ENCODE results near the gene WDR45B.

Gene WDR45B

DNA sequence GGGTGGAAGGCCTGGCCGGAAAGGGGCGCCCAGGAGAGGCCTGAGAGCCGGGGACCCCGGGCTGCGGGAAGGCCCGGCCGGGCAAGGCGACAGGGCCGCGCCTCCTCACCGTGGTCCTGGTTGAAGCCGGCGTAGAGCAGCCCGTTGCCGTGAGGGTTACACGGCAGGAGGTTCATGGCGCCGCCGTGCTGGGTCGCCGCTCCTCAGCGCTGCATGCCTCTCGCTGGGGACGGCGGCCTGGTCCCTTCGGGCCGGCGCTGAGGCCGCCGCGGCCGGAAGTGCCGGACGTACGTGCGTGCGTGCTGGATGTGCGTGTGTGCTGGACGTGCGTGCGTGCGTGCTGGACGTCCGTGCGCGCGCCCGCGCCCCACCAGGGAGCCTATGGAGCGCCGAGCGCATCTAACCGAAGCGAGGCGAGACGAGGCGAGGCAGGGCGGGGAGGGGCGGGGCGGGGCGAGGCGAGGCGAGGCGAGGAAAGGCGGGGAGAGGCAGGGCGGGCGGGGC, at the start of gene WDR45B:
Gene WDR45B (minus strand): TSS at position 280 of the 504 bp plus-strand sequence. CDS start 104 bp downstream, at position 176.
- peak; percentile 72 for DNase-seq

DNA sequence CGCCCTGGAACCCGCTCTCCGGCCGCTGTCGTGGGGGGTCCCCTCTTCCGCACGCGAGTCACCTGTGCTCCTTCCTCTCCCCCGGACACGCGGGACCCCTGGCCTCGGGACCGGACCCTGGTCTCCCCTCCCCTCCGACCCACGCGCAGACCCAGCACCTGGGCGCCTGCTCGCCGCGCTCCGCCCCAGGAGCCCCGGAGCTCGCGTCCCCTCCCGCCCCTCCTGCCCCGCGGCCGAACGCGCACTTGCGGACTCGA, 49.5 kb upstream of the WDR45B start:
- no peak for DNase-seq

DNA sequence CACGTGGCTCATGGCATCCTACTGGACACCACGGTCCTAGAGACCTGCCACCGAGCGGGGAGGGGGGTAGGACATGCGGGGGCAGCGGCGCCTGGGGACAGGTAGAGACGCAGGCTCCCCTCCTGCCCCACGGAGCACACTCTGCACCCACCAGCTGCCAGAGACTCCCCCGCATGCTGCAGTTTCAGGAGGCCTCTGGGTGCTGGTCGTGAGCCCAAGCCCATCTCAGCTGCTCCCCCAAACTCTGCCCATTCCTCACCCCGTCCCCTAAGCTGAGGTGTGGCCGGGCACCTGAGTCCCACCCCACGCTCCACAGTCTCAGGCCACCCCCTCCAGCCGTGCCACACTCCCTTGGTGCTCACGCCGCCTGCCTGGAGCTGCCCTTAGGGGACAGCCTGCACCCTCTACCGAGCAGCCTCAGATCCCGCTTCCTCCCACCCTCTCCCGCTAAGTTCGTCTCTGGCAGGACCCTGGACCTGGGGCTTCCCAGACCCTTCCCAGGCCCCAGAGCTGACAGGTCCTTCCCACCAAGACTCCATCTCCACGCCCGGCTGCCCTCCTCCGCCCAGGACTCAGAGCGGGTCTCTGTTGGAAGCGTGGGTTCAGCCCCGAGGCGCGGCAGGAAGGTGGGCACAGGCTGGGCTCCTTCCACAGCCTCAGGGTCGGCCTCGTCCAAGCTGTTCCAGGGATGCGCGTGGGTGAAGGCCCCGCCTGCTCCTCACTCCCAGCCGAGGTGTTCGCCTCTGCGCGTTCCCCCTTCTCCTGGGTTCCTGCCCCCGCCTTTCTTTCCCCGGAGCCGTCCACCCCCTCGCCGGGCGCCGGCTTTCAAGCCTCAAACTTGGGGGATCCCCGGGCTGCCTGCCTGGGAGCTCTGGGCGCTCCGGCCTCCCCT, 48.9 kb upstream of the WDR45B start:
- no peak for DNase-seq

DNA sequence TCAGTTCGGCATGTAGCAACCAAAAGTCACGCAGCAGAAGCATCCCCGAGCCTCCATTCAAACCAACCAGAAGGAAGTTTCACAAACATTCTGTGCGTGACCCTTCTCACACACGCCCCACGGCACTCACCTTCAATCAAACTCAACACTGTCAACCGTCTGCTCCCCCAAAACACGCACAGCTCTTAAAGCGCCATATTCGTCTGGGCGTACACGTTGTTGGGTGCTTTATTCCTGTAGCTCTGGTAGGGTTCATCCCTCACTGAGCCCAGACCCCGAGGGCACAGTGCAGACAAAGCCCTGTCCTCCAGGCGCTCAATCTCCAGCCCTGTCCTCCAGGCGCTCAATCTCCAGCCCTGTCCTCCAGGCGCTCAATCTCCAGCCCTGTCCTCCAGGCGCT, 48.0 kb upstream of the WDR45B start:
- DNase-seq, result no peak

DNA sequence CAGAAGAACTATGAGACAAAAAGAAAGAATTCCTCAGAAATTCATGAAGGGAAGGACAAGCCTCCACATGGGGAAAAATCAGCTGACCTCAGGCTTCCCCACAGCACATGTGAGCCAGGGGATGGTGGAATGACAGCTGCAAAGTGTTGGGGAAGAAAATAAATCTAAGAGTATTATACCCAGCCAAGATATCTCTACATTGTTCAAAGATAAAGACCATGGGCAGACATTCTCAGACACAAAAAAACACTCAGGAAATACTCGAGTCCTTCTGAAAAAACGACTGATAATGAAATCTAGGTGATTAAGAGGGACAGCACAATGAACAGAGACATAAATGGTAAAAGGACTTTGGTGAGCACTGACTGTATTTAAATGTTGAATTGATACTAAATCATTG, 46.4 kb upstream of the WDR45B start:
- DNase-seq, result no peak

DNA sequence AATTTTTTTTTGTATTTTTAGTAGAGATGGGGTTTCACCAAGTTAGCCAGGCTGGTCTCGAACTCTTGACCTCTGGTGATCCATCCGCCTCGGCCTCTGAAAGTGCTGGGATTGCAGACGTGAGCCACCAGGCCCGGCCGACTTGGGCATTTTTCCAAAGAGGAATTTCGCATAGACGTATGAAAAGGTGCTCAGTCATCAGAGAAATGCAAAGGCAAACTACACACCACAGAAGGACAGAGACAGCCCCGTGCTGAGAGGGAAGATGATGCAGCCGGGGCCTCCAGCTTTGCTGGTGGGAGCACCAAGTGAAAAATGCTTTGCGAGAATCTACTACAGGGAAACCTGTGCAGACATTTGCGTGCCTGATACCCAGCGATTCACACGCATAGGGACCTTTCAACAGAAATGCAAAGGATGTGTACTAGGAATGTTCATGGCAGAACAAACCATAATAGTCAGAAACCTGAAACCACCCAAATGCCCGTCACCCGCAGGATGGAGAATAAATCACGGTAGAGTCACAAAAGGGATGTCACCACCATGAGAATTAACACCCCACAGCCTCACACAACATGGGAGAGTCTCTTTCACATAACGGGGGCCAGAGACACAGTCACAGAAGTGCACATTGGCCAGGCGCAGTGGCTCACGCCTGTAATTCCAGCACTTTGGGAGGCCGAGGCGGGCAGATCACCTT, 45.1 kb upstream of the WDR45B start:
- no peak for DNase-seq

DNA sequence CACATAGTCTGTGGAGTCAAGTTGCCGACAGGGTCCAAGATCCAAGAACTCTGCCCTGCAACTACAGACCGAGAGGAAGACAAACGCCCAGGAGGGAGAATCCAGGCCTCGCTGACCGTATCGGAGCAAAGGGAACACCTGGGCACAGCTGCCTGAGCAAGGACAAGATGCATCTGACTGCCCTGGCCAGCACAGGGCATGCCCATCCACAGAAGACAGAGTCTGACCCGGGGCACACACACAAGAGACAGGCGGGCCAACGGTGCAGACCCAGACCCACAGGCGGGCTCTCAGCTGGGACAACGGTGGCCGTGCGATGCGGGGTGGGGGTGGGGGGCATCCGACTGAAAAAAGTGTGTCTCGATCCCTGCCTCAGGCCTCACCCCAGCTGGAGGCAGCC, 44.0 kb upstream of the WDR45B start:
- no peak for DNase-seq

DNA sequence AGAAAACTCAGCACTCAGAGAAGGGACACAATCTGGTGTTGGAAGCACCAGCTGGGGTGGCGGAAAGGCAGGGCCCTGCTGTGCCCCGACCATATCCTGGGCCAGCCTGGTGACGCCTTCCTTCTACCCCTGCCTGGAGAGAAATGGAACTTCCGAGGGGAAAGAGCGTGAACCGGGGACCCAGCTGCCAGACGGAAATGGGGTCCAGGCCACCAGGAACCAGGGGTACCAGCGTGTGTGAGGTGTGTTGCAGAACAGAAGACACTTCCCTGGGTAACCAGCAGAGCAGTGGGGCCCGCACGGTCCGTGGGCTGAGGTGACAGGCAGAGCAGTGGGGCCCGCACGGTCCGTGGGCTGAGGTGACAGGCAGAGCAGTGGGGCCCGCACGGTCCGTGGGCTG, 43.5 kb upstream of the WDR45B start:
- no peak for DNase-seq

DNA sequence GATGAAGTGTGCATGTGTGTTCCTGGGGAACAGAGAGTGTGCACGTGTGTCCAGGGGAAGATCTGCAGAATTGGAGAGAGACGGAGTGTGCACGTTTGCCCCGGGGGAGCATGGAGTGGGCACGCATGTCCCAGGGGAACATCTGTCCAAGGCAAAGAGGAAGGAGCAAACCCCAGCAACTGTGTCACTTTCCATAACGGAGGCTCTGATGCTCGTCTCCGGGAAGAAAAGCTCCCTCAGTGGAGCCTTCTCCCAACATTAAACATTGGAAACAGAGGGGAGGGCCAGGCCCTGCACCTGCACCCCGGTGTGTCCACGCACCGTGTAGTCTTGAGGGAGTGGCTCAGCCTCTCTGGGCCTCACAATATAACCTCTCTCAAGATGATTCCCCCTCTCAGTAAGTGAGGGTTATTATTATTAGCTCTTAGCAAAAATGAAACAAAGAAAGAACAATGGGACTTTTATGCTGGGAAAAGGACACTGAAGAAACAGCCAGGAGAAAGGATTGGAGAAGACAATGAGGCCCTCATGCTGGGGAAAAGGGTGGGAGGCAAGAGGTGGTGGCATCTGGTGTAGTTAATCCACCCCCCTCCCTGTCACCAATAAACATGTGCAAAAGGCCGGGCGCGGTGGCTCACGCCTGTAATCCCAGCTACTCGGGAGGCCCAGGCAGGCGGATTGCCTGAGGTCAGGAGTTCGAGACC, 42.7 kb upstream of the WDR45B start:
- DNase-seq, result peak; percentile 26

DNA sequence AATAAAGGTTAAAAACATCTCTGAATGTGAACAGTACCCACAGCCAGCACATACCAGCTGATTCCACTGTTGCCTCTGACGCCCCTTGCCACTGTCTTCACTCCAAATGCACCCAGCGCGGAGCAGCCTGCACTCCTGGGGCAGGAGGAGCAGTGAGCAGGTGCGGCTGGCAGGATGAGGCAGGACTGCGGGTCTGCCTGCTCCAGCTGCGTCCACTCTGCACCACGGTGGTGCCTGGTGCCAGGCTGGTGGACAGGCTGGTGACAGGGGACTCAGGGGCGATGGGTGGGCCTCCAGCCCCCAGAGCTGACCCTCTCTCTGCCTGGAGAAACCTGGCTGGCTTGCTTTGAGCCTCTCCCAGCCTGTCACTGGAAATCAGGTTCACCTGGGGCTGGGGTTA, 40.8 kb upstream of the WDR45B start:
- DNase-seq, result no peak

DNA sequence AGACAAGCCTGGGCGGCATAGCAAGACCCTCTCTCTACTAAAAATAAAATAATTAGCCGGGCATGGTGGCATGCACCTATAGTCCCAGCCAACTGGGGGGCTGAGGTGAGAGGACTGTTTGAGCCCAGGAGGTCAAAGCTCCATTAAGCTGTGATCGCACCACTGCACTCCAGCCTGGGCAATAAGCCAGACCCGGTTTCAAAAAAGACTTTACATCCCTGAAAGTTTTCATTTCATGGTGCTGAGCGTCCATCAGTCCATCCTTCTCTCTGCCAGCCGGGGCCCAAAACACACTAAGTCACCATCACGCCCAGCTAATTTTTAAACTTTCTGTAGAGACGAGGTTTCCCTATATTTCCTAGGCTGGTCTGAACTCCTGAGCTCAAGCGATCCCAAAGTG, 39.6 kb upstream of the WDR45B start:
- no peak for DNase-seq

DNA sequence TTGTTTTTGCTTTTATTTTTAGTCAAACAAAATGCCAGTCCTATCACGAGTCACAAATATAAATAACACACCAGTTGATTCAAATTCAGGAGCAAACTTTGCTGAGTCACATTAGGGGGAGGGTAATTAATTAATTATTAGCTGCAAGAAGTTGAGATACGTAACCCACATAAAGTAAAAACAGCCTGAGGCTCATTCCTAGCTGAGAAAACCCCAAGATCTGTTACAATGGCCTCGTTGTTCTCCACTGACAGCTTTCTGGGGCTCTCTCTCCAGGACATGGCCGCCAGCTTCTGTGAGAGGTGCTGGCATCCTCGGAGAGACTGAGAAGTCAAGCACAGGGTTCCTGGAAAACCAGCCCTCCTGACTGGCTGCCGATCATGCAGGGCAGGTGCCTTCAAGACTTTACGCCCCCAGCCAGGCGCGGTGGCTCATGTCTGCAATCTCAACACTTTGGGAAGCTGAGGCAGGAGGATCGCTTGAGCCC, 39.2 kb upstream of the WDR45B start:
- no peak for DNase-seq

DNA sequence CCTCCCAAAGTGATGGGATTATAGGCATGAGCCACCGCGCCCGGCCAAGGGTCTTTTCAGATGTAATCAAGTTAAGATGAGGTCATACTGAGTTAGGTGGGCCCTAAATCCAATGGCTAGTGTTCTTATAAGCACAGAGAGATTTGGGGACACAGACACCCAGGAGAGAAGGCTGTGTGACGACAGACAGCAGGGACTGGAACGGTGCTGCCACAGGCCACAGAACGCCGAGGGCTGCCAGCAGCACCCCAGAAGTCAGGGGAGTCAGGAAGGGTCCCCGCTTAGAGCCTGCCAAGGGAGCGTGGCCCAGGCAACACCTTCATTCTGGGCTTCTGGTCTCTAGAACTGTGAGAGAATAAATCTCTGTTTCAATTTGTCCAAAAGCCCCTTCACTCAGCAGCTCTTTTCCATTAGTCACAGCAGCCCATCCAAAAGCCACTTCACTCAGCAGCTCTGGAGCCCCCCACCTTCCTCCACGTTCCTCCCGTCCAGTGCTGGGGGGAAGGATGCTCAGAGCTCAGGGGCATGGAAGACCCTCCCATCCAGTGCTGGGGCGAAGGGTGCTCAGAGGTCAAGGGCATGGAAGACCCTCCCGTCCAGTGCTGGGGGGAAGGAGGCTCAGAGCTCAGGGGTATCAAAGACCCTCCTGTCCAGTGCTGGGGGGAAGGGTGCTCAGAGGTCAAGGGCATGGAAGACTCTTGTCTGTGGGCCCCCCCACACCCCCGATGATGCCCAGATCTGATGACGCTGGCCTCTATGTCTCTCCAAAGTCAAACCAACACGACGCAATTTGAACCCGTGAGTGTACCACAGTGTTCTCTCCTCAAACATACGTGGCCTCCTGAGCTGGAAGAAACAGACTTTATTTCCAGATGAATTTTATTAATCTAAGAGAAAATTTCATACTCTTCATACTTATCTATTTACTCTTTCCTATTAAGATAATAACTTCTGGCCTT, 38.4 kb upstream of the WDR45B start:
- no peak for DNase-seq

DNA sequence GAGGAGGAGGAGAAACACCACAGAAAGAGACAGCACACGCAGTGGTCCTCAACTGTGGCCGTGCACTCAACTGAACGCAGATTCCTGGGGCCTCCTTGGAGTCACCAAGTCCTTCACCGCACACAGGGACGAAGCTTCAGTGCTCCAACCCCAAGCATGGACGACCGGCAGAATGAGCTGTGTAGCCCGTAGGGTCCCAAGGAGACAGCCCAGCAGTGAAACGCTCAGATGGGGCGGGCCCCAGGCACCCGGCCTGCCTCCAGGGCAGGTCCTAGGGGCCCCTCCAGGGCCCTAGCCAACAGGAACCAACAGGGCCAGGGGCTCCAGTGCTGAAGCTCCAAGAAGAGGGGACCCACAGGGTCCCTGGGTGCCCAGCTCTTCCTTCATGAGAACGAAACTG, 37.0 kb upstream of the WDR45B start:
- no peak for DNase-seq

DNA sequence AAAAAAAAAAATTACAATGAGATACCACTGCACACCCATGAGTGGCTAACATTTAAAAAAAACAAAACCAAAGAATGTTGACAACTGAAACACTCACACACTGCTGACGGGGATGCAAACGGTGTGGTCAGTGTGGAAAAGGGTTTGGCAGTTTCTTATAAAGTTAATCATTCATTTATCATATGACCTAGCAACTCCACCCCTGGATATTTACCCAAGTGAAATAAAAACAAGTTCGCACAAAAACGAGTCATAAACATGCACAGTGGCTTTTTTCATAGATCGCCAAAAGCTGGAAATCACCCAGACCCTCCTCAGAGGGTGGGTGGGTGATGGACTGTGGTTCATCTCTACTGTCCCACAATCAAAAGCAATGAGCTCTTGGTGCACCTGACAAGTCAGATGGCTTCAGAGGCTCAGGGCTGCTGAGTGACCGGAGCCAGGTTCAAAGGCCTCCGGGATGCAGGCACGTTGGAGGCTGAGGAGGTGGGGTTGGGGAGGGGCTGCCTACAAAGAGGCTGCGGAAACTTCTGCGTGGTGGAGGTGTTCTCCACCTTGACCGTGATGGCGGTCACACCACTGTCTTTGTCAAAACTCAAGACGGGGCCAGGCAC, 36.1 kb upstream of the WDR45B start:
- DNase-seq, result no peak

DNA sequence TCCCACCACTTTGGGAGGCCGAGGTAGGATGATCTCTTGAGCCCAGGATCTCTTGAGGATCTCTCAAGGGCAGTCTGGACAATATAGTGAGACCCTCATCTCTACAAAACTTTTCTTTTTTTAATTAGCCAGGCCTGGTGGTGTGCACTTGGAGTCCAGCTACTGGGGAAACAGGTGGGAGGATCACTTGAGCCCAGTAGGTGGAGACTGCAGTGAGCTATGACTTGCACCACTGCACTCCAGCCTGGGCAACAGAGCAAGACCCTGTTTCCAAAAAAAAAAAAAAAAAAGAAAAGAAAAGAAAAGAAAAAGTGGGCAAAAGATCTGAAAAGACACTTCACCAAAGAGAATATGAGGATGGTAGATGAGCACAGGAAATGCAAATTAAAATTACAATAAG, 35.3 kb upstream of the WDR45B start:
- no peak for DNase-seq

DNA sequence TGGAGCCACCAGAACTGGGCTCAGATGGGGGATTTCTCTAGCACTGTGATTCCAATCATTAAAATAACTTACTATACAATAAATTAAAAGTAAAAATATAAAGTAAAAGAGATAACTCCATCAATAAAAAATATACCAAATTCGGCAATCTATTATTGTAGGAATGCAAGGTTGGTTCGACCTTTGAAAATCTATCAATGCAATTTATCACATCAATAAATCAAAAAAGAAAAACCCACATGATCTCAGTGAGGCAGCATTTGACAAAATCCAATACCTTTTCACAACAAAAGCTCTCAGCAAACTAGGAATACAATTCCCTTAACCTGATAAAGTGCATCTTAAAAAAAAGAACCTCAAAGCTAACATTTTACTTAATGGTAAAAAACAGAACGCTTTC, 33.3 kb upstream of the WDR45B start:
- DNase-seq, result no peak

DNA sequence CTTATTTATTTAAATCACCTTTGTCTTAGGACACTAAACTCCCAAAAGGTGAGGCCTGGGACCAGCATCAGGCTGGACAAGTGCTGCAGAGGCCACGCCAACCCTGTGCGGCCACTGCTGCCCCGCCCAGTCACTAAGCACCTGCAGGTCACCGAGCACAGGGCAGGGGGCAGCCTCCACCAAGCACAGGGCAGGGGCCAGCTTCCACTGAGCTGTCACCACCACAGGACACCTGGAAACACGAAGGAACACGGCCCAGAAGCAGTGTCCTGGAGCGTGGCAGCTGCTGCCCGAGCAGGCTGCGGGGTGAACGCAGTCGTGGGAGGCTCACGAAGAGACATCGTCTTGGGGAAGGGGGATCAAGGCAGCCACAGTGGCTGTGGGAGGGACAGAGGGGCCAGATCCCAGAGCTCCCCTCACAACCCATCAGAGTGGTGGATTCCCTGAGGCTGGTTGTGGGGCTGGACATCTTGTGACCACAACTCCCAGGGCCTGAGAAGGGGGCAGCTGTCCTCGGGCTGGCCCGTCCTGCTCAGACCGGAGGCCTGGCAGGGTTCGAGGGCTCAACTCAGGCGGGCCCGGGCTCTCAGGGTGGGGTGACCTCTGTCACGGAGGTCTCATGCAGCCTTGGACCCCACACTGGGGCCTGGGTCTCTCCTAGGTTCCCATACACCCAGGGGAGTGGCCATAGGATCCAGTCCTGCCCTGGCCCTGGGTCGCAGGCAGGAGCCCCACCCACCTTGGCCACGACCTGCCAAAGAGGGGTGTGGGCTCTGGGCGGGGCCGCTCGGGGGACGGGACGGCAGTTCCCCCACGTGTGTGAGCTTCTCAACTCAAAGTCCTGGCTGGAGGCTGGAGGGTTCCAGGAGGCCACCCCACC, 31.6 kb upstream of the WDR45B start:
- DNase-seq, result no peak

DNA sequence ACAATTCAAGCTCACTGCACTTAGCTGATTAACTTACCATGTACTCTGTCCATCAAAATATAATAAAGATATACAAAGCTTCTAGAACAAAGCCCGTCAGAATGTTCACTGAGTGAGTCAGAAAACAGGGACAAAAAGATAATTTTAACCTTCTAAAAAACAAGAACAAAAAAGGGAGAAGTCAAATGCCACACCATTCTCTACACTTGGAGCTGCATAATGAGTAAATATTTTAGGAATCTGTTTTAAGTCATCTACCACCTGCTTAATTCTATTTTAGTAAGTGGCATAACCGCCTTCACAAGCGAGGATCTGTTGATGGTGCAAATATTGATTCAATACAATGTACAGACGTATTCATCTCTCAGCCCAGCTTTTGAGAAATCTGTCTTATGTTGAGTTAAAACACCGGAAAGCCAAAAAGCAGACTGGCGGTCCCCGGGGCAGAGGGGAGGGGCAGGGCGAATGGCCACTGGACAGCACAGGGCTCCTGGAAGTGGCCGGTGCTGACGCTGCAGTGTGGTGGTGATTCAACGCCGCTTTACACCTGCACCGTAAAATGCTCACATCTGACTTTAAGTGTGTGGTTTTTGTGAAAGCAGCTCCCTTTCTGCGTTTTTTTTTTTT, 30.1 kb upstream of the WDR45B start:
- no peak for DNase-seq

DNA sequence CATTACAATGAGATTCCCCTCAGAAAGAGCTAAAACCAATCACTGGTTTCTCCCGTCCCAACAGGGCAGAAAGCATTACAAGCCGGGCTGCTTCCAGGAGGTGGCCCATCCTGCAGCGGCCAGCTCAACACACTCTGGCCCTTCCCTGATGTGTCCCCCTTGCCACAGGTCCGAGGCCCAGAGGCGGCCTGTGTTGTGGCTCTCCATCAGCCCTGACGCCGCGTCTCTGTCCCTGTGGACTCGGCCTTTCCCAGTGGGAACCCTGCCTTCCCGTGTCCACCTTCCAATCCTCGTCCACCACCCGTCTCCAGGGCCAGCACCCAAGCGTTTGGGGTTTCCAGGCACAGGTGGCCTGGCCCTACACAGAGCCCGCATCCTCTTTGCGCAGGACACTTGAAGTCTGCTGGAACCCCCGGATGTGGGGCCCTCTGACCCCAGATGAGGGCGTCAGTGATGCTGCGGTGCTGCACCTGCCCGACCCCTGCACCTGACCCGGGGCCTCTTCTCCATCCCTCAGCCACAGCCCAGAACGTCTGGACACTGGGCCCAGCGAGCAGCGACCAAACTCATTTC, 29.2 kb upstream of the WDR45B start:
- DNase-seq, result no peak
